GM12878 (cell line): ENCODE results near the gene TRPT1. TPM values are rescaled to one million over a fixed set of nuclear protein-coding genes. Genes with fewer than 3 reads are reported as not detected.

Experiments used
- ATAC-seq: fragments of 200-7000 bp; cut with Tn5 transposase; 3 replicates; pipeline ENCODE4 v1.9.1; 2020; ENCODE audit warnings: mild to moderate bottlenecking, moderate library complexity
- BruUV-seq: library from RNA; stranded (reverse); fragments of 400-500 nt; replicated peaks from 2 replicates; lab custom pipeline; 2021; lab: Mats Ljungman, UMichigan
- CTCF ChIA-PET: fragments of 300-600 bp; sonication (Branson Sonifier 250); formaldehyde crosslinking; extraction: SDS; loops from one replicate; lab custom pipeline; 2021; ENCODE audit warnings: inconsistent platforms; lab: Yijun Ruan, JAX
- POLR2A ChIA-PET: fragments of 350-600 bp; formaldehyde crosslinking; extraction: SDS; loops from one replicate; lab custom pipeline; 2021; ENCODE audit warnings: inconsistent platforms; lab: Charles Lee
- RAD21 ChIA-PET: fragments of 300-600 bp; sonication (Branson Sonifier 250); formaldehyde crosslinking; loops from one replicate; lab custom pipeline; 2023; ENCODE audit warnings: antibody characterized with exemption; ENCODE audit not compliant: unreplicated experiment; lab: Charles Lee
- SMC1A ChIA-PET: fragments of 300-600 bp; sonication (Branson Sonifier 250); formaldehyde crosslinking; loops from one replicate; lab custom pipeline; 2023; ENCODE audit not compliant: unreplicated experiment, uncharacterized antibody; lab: Charles Lee
- DNase-seq: peaks from one replicate; pipeline ENCODE4 v3.0.0-alpha.2; 2011; ENCODE audit warnings: low read depth, low spot score
- FAIRE-seq: peaks from 3 replicates; lab custom pipeline; 2011; peaks lifted over from hg19 to GRCh38; lab: Jason Lieb, UNC
- H2AFZ ChIP-seq: 2 replicates; pipeline ENCODE4 v1.6.0; 2011; ENCODE audit warnings: low read depth, low read length, control low read depth; ENCODE audit not compliant: control insufficient read depth
- H3K27ac ChIP-seq: 2 replicates; pipeline ENCODE4 v1.5.1; 2011; ENCODE audit warnings: control low read depth; ENCODE audit not compliant: control insufficient read depth, insufficient read depth
- H3K27me3 ChIP-seq, 2 experiments: replicated peaks in 1 of 2; 2 replicates each; pipeline versions ENCODE4 v1.6.0 to v1.6.1; 2011; ENCODE audit warnings: low read length in 1 of 2; ENCODE audit not compliant: control insufficient read depth in 2 of 2, insufficient read depth in 2 of 2
- H3K36me3 ChIP-seq, 2 experiments: 2 replicates each; pipeline ENCODE4 v1.5.1; 2011; ENCODE audit warnings: low read length in 1 of 2; ENCODE audit not compliant: control insufficient read depth in 2 of 2, insufficient read depth in 2 of 2
- H3K4me1 ChIP-seq: 2 replicates; pipeline ENCODE4 v1.6.1; 2011; ENCODE audit warnings: mild to moderate bottlenecking, low read length, moderate library complexity, mixed read lengths; ENCODE audit not compliant: control insufficient read depth, insufficient read depth
- H3K4me2 ChIP-seq: 2 replicates; pipeline ENCODE4 v1.6.0; 2011; ENCODE audit warnings: control low read depth; ENCODE audit not compliant: control insufficient read depth, insufficient read depth
- H3K4me3 ChIP-seq: fragments of 200-600 bp; sonication (generic); 2 replicates; pipeline ENCODE4 v1.5.1; 2016
- H3K79me2 ChIP-seq: 2 replicates; pipeline ENCODE4 v1.6.0; 2011; ENCODE audit warnings: low read length; ENCODE audit not compliant: control insufficient read depth, insufficient read depth
- H3K9ac ChIP-seq: 2 replicates; pipeline ENCODE4 v1.8.0; 2011; ENCODE audit warnings: low read length, control low read depth, mixed read lengths; ENCODE audit not compliant: control insufficient read depth, insufficient read depth
- H3K9me3 ChIP-seq: replicated peaks from 3 replicates; pipeline ENCODE4 v1.5.1; 2011; ENCODE audit warnings: mild to moderate bottlenecking, low read length; ENCODE audit not compliant: control insufficient read depth, insufficient read depth
- H4K20me1 ChIP-seq: 2 replicates; pipeline ENCODE4 v1.6.0; 2011; ENCODE audit not compliant: control insufficient read depth, insufficient read depth
- ASH2L ChIP-seq: fragments of 300-600, 200-600 bp; sonication (generic); IDR thresholded peaks from 2 replicates; pipeline ENCODE4 v1.6.1; 2017; ENCODE audit warnings: low read depth, mild to moderate bottlenecking, borderline replicate concordance
- CBFB ChIP-seq: IDR thresholded peaks from 2 replicates; pipeline ENCODE4 v1.6.1; 2016; ENCODE audit warnings: antibody characterized with exemption, low read depth
- CREM ChIP-seq: IDR thresholded peaks from 2 replicates; pipeline ENCODE4 v1.6.1; 2014; ENCODE audit warnings: antibody characterized with exemption, low read depth
- HDGF ChIP-seq: fragments of 450-650 bp; IDR thresholded peaks from 2 replicates; pipeline ENCODE4 v1.6.1; 2016; ENCODE audit warnings: antibody characterized with exemption
- JUND ChIP-seq: IDR thresholded peaks from 2 replicates; pipeline ENCODE4 v1.6.1; 2012; ENCODE audit warnings: low read depth, mild to moderate bottlenecking, low read length, improper control_type of control experiment, moderate library complexity
- MEF2A ChIP-seq: IDR thresholded peaks from 2 replicates; pipeline ENCODE4 v1.6.1; 2011; ENCODE audit warnings: low read depth, mild to moderate bottlenecking, low read length, moderate library complexity; ENCODE audit not compliant: insufficient read depth
- MTA3 ChIP-seq: IDR thresholded peaks from 2 replicates; pipeline ENCODE4 v1.6.1; 2012; ENCODE audit warnings: low read length, inconsistent platforms, borderline replicate concordance
- NFYB ChIP-seq: IDR thresholded peaks from 2 replicates; pipeline ENCODE4 v1.6.1; 2011; ENCODE audit warnings: low read depth, mild to moderate bottlenecking, low read length, improper control_type of control experiment, moderate library complexity; ENCODE audit not compliant: insufficient read depth
- POLR2AphosphoS5 ChIP-seq: IDR thresholded peaks from 2 replicates; pipeline ENCODE4 v1.6.1; 2011; ENCODE audit warnings: mild to moderate bottlenecking, low read length, inconsistent platforms
- RCOR1 ChIP-seq: conservative IDR thresholded peaks from 2 replicates; pipeline ENCODE4 v1.6.1; 2012; ENCODE audit warnings: low read depth, low read length, improper control_type of control experiment
- RELA ChIP-seq: fragments of 450-650 bp; IDR thresholded peaks from 2 replicates; pipeline ENCODE4 v1.8.0; 2014; ENCODE audit warnings: borderline replicate concordance; ENCODE audit not compliant: partially characterized antibody
- WGBS: methylation state at CpG from one replicate; pipeline ENCODE4 v1.1.6; 2016; ENCODE audit warnings: low lambda C conversion rate; ENCODE audit not compliant: insufficient replicate concordance, insufficient coverage; ENCODE audit errors: missing lambda C conversion rate; 5-methylcytosine and 5-hydroxymethylcytosine counted together
- in situ Hi-C: fragments of 300-500 bp; cut with MboI; formaldehyde crosslinking; loops from 9 replicates; pipeline ENCODE4 v1.14.3; 2018; ENCODE audit warnings: mixed read lengths
- intact Hi-C: fragments of 100-400 bp; cut with micrococcal nuclease; formaldehyde crosslinking; loops from one replicate; pipeline ENCODE4 v1.14.2; 2022; ENCODE audit not compliant: unreplicated experiment
- polyA plus RNA-seq, 11 experiments: library from polyadenylated mRNA; depleted of rRNA in 4 of 11; unstranded in 6 of 11; stranded (reverse) in 5 of 11; fragments of >200 nt; fragmentation: Nextera tagmentation in 4 of 11; fragmentation: Illumina TruSeq in 1 of 11; extraction: Ambion mirVana in 4 of 11; extraction: Trizol in 1 of 11; gene quantifications; 1 replicate in 1 of 11; 2 replicates in 10 of 11; pipeline versions ENCODE4 v1.2.1 to v1.2.3, GENCODE V29; 2011 to 2016; ENCODE audit warnings: inconsistent platforms in 2 of 11, missing spikeins in 2 of 11, low read depth in 1 of 11
- total RNA-seq, 4 experiments: library from RNA; depleted of rRNA in 3 of 4; stranded (reverse); fragments of >200 nt in 3 of 4; fragmentation: Illumina TruSeq in 1 of 4; extraction: Trizol in 1 of 4; gene quantifications; 2 replicates each; pipeline versions ENCODE4 v1.2.1 to v1.2.3, GENCODE V29; 2013 to 2021
- TF ChIP-seq, protein P1 (sequence below): fragments of 450-650 bp; formaldehyde crosslinking; IDR thresholded peaks from 2 replicates; pipeline ENCODE4 v1.5.0; 2022; ENCODE audit warnings: mild to moderate bottlenecking, missing genetic modification characterization
- TF ChIP-seq, protein P2 (sequence below): fragments of 450-650 bp; IDR thresholded peaks from 2 replicates; pipeline ENCODE4 v1.6.1; 2017; ENCODE audit warnings: low read depth, mild to moderate bottlenecking, moderate library complexity
- TF ChIP-seq, protein P3 (sequence below): IDR thresholded peaks from 2 replicates; pipeline ENCODE4 v1.6.1; 2011; ENCODE audit warnings: borderline replicate concordance, low read depth, mild to moderate bottlenecking, moderate library complexity, mixed read lengths, low read length; ENCODE audit not compliant: insufficient read depth; ENCODE audit errors: extremely low read length

Gene TRPT1
- total and polyA plus RNA-seq, 10 of the 15 experiments (the other 5 are each of a cell fraction or from before 2014, with no cell fraction given) = 7.1 to 63.0 (median 31.4) TPM

DNA sequence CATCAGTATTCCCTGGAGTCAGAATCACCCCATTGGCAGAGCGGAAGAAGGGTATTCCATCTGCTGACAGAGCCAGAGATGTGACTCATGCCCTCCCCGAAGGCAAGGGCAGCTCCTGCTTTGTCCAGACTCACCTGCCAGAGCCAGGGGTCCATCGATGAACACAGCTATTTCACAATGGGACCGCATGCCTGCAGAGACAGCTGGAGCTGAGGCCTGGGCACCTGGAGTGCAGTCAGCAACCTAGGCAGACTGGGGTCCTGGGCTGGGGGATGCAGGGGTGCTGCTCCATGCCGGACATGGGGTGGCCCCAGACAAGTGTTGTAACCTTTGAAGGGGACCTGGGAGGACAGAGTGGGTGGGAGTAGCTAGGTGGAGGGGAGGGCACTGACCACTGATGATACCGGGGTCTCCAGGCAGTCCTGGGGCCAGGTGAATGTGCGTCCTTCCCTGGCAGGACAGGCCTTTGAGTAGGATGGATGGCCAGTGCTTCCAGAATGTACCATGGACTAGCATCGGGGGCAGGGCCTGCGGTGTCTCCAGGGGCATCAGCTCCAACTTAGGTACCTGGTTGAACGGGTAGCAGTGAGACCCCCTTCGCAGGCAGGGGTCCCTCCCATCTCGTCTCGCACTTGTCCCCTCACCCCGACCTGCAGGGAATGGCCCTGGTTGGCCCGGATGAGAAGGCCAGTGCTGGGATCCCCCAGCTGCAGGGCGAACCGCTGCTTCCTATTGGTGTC is 1.7 kb downstream of the TRPT1 start (continued):
- peak; percentile 72; the same call in 1 of the 2 replicates for TF ChIP-seq MTA3
- TF ChIP-seq NFYB = no peak
- TF ChIP-seq RCOR1 = no peak
- TF ChIP-seq POLR2AphosphoS5 = peak; percentile 70; the same call in 1 of the 2 replicates
- TF ChIP-seq HDGF = no peak
- TF ChIP-seq, protein P1, sequence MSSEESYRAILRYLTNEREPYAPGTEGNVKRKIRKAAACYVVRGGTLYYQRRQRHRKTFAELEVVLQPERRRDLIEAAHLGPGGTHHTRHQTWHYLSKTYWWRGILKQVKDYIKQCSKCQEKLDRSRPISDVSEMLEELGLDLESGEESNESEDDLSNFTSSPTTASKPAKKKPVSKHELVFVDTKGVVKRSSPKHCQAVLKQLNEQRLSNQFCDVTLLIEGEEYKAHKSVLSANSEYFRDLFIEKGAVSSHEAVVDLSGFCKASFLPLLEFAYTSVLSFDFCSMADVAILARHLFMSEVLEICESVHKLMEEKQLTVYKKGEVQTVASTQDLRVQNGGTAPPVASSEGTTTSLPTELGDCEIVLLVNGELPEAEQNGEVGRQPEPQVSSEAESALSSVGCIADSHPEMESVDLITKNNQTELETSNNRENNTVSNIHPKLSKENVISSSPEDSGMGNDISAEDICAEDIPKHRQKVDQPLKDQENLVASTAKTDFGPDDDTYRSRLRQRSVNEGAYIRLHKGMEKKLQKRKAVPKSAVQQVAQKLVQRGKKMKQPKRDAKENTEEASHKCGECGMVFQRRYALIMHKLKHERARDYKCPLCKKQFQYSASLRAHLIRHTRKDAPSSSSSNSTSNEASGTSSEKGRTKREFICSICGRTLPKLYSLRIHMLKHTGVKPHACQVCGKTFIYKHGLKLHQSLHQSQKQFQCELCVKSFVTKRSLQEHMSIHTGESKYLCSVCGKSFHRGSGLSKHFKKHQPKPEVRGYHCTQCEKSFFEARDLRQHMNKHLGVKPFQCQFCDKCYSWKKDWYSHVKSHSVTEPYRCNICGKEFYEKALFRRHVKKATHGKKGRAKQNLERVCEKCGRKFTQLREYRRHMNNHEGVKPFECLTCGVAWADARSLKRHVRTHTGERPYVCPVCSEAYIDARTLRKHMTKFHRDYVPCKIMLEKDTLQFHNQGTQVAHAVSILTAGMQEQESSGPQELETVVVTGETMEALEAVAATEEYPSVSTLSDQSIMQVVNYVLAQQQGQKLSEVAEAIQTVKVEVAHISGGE (CRISPR knock-in tag) = no peak
- TF ChIP-seq CBFB = no peak

DNA sequence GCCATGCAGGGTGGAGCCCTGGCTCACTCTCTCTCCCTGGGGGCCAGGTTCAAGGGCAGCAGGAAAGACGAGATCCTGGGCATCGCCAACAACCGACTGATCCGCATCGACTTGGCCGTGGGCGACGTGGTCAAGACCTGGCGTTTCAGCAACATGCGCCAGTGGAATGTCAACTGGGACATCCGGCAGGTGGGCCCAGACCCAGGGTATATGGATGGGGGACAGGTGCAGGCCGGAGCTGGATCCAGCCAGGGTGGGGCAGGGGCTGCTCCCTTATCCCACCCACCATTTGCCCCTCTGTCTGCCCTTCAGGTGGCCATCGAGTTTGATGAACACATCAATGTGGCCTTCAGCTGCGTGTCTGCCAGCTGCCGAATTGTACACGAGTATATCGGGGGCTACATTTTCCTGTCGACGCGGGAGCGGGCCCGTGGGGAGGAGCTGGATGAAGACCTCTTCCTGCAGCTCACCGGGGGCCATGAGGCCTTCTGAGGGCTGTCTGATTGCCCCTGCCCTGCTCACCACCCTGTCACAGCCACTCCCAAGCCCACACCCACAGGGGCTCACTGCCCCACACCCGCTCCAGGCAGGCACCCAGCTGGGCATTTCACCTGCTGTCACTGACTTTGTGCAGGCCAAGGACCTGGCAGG is 2.9 kb downstream of the TRPT1 start:
- CTCF ChIA-PET = interaction anchor here (0.6 to 5.0 kb wide), 4 partner anchors 17 to 37 kb away, joined by 3 to 59 read pairs (median 4); partner anchors contain the start of genes FERMT3, PPP1R14B and STIP1
- 91% methylated on average over 24 of the region's 24 CpGs for WGBS
- no peaks in the 10 kb centered on the region for H3K9me3 ChIP-seq
- RAD21 ChIA-PET = interaction anchor here (1.4 to 1.6 kb wide), 2 partner anchors 16 to 18 kb away, joined by 5 to 6 read pairs; no protein-coding TSS in a partner anchor
- no peak overlapping the region for H3K9ac ChIP-seq
- H3K36me3 ChIP-seq = peaks cover 21 to 27% of the 10 kb centered on the region in 2 experiments
- H3K79me2 ChIP-seq = peaks cover 29% of the 10 kb centered on the region
- no peak overlapping the region for H3K27ac ChIP-seq
- ATAC-seq (no peak), FAIRE-seq (no peak), DNase-seq (no peak)
- POLR2A ChIA-PET = interaction anchor here (1.4 to 9.7 kb wide), 6 partner anchors 7 to 82 kb away, joined by 5 to 85 read pairs (median 6); partner anchors contain the start of genes ESRRA, FERMT3, FKBP2 and PPP1R14B
- H3K4me3 ChIP-seq = no peak overlapping the region
- in situ Hi-C loops (no loop called here), intact Hi-C loops (no loop called here)
- TSS peak; percentile 44 for BruUV-seq
- H3K4me1 ChIP-seq = peaks cover 7% of the 10 kb centered on the region
- SMC1A ChIA-PET = interaction anchor here (0.8 to 5.4 kb wide), 2 partner anchors 17 to 47 kb away, joined by 3 to 56 read pairs; partner anchors contain the start of gene FERMT3
- no peaks in the 10 kb centered on the region for H4K20me1 ChIP-seq
- H3K27me3 ChIP-seq = no peaks in the 10 kb centered on the region
- H2AFZ ChIP-seq = no peak overlapping the region
- no peak overlapping the region for H3K4me2 ChIP-seq
- TF ChIP-seq RELA (no peak), JUND (no peak), MEF2A (no peak), CREM (no peak), ASH2L (no peak), NFYB (no peak)
- TF ChIP-seq, protein P2, sequence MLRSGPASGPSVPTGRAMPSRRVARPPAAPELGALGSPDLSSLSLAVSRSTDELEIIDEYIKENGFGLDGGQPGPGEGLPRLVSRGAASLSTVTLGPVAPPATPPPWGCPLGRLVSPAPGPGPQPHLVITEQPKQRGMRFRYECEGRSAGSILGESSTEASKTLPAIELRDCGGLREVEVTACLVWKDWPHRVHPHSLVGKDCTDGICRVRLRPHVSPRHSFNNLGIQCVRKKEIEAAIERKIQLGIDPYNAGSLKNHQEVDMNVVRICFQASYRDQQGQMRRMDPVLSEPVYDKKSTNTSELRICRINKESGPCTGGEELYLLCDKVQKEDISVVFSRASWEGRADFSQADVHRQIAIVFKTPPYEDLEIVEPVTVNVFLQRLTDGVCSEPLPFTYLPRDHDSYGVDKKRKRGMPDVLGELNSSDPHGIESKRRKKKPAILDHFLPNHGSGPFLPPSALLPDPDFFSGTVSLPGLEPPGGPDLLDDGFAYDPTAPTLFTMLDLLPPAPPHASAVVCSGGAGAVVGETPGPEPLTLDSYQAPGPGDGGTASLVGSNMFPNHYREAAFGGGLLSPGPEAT = no peak
- TF ChIP-seq, protein P3, sequence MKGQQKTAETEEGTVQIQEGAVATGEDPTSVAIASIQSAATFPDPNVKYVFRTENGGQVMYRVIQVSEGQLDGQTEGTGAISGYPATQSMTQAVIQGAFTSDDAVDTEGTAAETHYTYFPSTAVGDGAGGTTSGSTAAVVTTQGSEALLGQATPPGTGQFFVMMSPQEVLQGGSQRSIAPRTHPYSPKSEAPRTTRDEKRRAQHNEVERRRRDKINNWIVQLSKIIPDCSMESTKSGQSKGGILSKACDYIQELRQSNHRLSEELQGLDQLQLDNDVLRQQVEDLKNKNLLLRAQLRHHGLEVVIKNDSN = no peak
